ENCODE results near the gene DSCAML1.

GRCh38 chr11:117554601-117555333 lies 242.2 kb downstream of the DSCAML1 start:
- no peak for TF ChIP-seq EZH2 (IDR thresholded peaks at IDR 0.05; ENCODE audit: insufficient read depth, poor library complexity, severe bottlenecking)
- no peak for TF ChIP-seq EZH2phosphoT487 (IDR thresholded peaks at IDR 0.05; ENCODE audit: insufficient read depth, low read depth)
